GM12878 (cell line): ENCODE measurements around the gene C1orf185. TPM values are rescaled to one million over a fixed set of nuclear protein-coding genes. Genes with fewer than 3 reads are reported as not detected.

ENCODE experiments used
- ATAC-seq: fragments of 200-7000 bp; cut with Tn5 transposase; 3 replicates; pipeline ENCODE4 v1.9.1; 2020; ENCODE audit warnings: mild to moderate bottlenecking, moderate library complexity
- BruUV-seq: library from RNA; stranded (reverse); fragments of 400-500 nt; replicated peaks from 2 replicates; lab custom pipeline; 2021; lab: Mats Ljungman, UMichigan
- CTCF ChIA-PET: fragments of 300-600 bp; sonication (Branson Sonifier 250); formaldehyde crosslinking; extraction: SDS; loops from one replicate; lab custom pipeline; 2021; ENCODE audit warnings: inconsistent platforms; lab: Yijun Ruan, JAX
- POLR2A ChIA-PET: fragments of 350-600 bp; formaldehyde crosslinking; extraction: SDS; loops from one replicate; lab custom pipeline; 2021; ENCODE audit warnings: inconsistent platforms; lab: Charles Lee
- RAD21 ChIA-PET: fragments of 300-600 bp; sonication (Branson Sonifier 250); formaldehyde crosslinking; loops from one replicate; lab custom pipeline; 2023; ENCODE audit warnings: antibody characterized with exemption; ENCODE audit not compliant: unreplicated experiment; lab: Charles Lee
- SMC1A ChIA-PET: fragments of 300-600 bp; sonication (Branson Sonifier 250); formaldehyde crosslinking; loops from one replicate; lab custom pipeline; 2023; ENCODE audit not compliant: unreplicated experiment, uncharacterized antibody; lab: Charles Lee
- DNase-seq: peaks from one replicate; pipeline ENCODE4 v3.0.0-alpha.2; 2011; ENCODE audit warnings: low read depth, low spot score
- FAIRE-seq: peaks from 3 replicates; lab custom pipeline; 2011; peaks lifted over from hg19 to GRCh38; lab: Jason Lieb, UNC
- H2AFZ ChIP-seq: 2 replicates; pipeline ENCODE4 v1.6.0; 2011; ENCODE audit warnings: low read depth, low read length, control low read depth; ENCODE audit not compliant: control insufficient read depth
- H3K27ac ChIP-seq: 2 replicates; pipeline ENCODE4 v1.5.1; 2011; ENCODE audit warnings: control low read depth; ENCODE audit not compliant: control insufficient read depth, insufficient read depth
- H3K27me3 ChIP-seq, 2 experiments: replicated peaks in 1 of 2; 2 replicates each; pipeline versions ENCODE4 v1.6.0 to v1.6.1; 2011; ENCODE audit warnings: low read length in 1 of 2; ENCODE audit not compliant: control insufficient read depth in 2 of 2, insufficient read depth in 2 of 2
- H3K36me3 ChIP-seq, 2 experiments: 2 replicates each; pipeline ENCODE4 v1.5.1; 2011; ENCODE audit warnings: low read length in 1 of 2; ENCODE audit not compliant: control insufficient read depth in 2 of 2, insufficient read depth in 2 of 2
- H3K4me1 ChIP-seq: 2 replicates; pipeline ENCODE4 v1.6.1; 2011; ENCODE audit warnings: mild to moderate bottlenecking, low read length, moderate library complexity, mixed read lengths; ENCODE audit not compliant: control insufficient read depth, insufficient read depth
- H3K4me2 ChIP-seq: 2 replicates; pipeline ENCODE4 v1.6.0; 2011; ENCODE audit warnings: control low read depth; ENCODE audit not compliant: control insufficient read depth, insufficient read depth
- H3K4me3 ChIP-seq: fragments of 200-600 bp; sonication (generic); 2 replicates; pipeline ENCODE4 v1.5.1; 2016
- H3K79me2 ChIP-seq: 2 replicates; pipeline ENCODE4 v1.6.0; 2011; ENCODE audit warnings: low read length; ENCODE audit not compliant: control insufficient read depth, insufficient read depth
- H3K9ac ChIP-seq: 2 replicates; pipeline ENCODE4 v1.8.0; 2011; ENCODE audit warnings: low read length, control low read depth, mixed read lengths; ENCODE audit not compliant: control insufficient read depth, insufficient read depth
- H3K9me3 ChIP-seq: replicated peaks from 3 replicates; pipeline ENCODE4 v1.5.1; 2011; ENCODE audit warnings: mild to moderate bottlenecking, low read length; ENCODE audit not compliant: control insufficient read depth, insufficient read depth
- H4K20me1 ChIP-seq: 2 replicates; pipeline ENCODE4 v1.6.0; 2011; ENCODE audit not compliant: control insufficient read depth, insufficient read depth
- BCL11A ChIP-seq: IDR thresholded peaks from 2 replicates; pipeline ENCODE4 v1.6.1; 2011; ENCODE audit warnings: low read depth, low read length
- BCL3 ChIP-seq: IDR thresholded peaks from 2 replicates; pipeline ENCODE4 v1.6.1; 2011; ENCODE audit warnings: borderline replicate concordance, low read depth, mild to moderate bottlenecking, moderate library complexity, low read length; ENCODE audit not compliant: insufficient read depth, poor library complexity, severe bottlenecking
- CBX5 ChIP-seq: sonication (generic); IDR thresholded peaks from 2 replicates; pipeline ENCODE4 v1.6.1; 2016; ENCODE audit warnings: low read depth, moderate library complexity, mild to moderate bottlenecking, inconsistent platforms
- CREB1 ChIP-seq: IDR thresholded peaks from 2 replicates; pipeline ENCODE4 v1.6.1; 2012; ENCODE audit warnings: low read depth, mild to moderate bottlenecking, inconsistent platforms
- EED ChIP-seq: sonication (generic); IDR thresholded peaks from 2 replicates; pipeline ENCODE4 v1.6.1; 2016; ENCODE audit warnings: antibody characterized with exemption, low read depth
- EZH2 ChIP-seq: IDR thresholded peaks from 2 replicates; pipeline ENCODE4 v1.6.1; 2012; ENCODE audit warnings: low read depth, mild to moderate bottlenecking, control low read depth, inconsistent platforms, low read length, borderline replicate concordance; ENCODE audit not compliant: control insufficient read depth
- FOS ChIP-seq: IDR thresholded peaks from 3 replicates; pipeline ENCODE4 v1.6.1; 2011; ENCODE audit warnings: borderline replicate concordance; ENCODE audit not compliant: insufficient read length; ENCODE audit errors: extremely low read depth
- MXI1 ChIP-seq: fragments of 150-350 bp; IDR thresholded peaks from 2 replicates; pipeline ENCODE4 v1.6.1; 2011; ENCODE audit warnings: low read depth, mild to moderate bottlenecking, inconsistent platforms, low read length, improper control_type of control experiment
- MYB ChIP-seq: fragments of 150-350 bp; IDR thresholded peaks from 2 replicates; pipeline ENCODE4 v1.6.1; 2014; ENCODE audit warnings: mild to moderate bottlenecking, low read depth, low read length, borderline replicate concordance
- RELA ChIP-seq: fragments of 450-650 bp; IDR thresholded peaks from 2 replicates; pipeline ENCODE4 v1.8.0; 2014; ENCODE audit warnings: borderline replicate concordance; ENCODE audit not compliant: partially characterized antibody
- SMC3 ChIP-seq: IDR thresholded peaks from 2 replicates; pipeline ENCODE4 v1.6.1; 2011; ENCODE audit warnings: low read length, improper control_type of control experiment, borderline replicate concordance
- SREBF2 ChIP-seq: IDR thresholded peaks from 2 replicates; pipeline ENCODE4 v1.6.1; 2012; ENCODE audit warnings: mild to moderate bottlenecking, low read length
- SUZ12 ChIP-seq: fragments of 200-600 bp; sonication (generic); IDR thresholded peaks from one replicate; pipeline ENCODE4 v1.6.1; 2018; ENCODE audit warnings: antibody characterized with exemption, mild to moderate bottlenecking; ENCODE audit not compliant: unreplicated experiment
- ZNF207 ChIP-seq: fragments of 450-650 bp; IDR thresholded peaks from 2 replicates; pipeline ENCODE4 v1.6.1; 2014; ENCODE audit warnings: antibody characterized with exemption, mild to moderate bottlenecking, borderline replicate concordance
- WGBS: methylation state at CpG from one replicate; pipeline ENCODE4 v1.1.6; 2016; ENCODE audit warnings: low lambda C conversion rate; ENCODE audit not compliant: insufficient replicate concordance, insufficient coverage; ENCODE audit errors: missing lambda C conversion rate; 5-methylcytosine and 5-hydroxymethylcytosine counted together
- in situ Hi-C: fragments of 300-500 bp; cut with MboI; formaldehyde crosslinking; loops from 9 replicates; pipeline ENCODE4 v1.14.3; 2018; ENCODE audit warnings: mixed read lengths
- intact Hi-C: fragments of 100-400 bp; cut with micrococcal nuclease; formaldehyde crosslinking; loops from one replicate; pipeline ENCODE4 v1.14.2; 2022; ENCODE audit not compliant: unreplicated experiment
- polyA plus RNA-seq, 11 experiments: library from polyadenylated mRNA; depleted of rRNA in 4 of 11; unstranded in 6 of 11; stranded (reverse) in 5 of 11; fragments of >200 nt; fragmentation: Nextera tagmentation in 4 of 11; fragmentation: Illumina TruSeq in 1 of 11; extraction: Ambion mirVana in 4 of 11; extraction: Trizol in 1 of 11; gene quantifications; 1 replicate in 1 of 11; 2 replicates in 10 of 11; pipeline versions ENCODE4 v1.2.1 to v1.2.3, GENCODE V29; 2011 to 2016; ENCODE audit warnings: inconsistent platforms in 2 of 11, missing spikeins in 2 of 11, low read depth in 1 of 11
- total RNA-seq, 4 experiments: library from RNA; depleted of rRNA in 3 of 4; stranded (reverse); fragments of >200 nt in 3 of 4; fragmentation: Illumina TruSeq in 1 of 4; extraction: Trizol in 1 of 4; gene quantifications; 2 replicates each; pipeline versions ENCODE4 v1.2.1 to v1.2.3, GENCODE V29; 2013 to 2021

The C1orf185 gene
- total and polyA plus RNA-seq, 10 of the 15 experiments (the other 5 are each of a cell fraction or from before 2014, with no cell fraction given) = 0.40 TPM; not detected in 9

DNA sequence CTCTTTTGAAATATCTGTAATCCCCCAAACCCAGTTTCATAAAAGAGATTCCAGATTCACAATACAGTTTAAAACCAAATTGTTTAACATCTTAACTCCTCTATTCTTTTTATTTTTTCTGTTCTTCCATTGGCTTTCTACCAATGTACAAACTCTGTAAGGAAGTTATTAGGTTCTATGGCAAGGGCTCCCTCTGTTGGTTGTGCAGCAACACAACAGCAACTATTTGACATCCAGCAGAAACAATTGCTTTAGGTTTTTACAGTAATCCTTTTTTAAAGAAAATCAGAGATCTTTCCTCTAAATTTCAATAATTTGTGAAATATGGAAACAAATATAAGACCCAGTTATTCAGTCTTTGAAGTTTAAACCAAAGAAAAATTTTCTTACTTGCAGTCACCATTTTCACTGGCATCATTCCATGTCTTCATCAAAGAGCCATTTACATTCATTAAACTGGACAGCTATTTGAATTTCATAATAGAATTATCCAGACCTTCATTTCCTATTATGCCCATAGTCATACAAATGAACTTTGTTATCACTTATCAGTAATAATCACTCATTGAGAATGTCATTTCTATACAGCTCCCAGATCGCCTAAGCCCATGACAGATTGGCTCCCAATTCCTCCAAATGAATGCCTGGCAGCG is 87.5 kb downstream of the C1orf185 start (continued):
- no peak for TF ChIP-seq ZNF207
- no peak for TF ChIP-seq SUZ12
- TF ChIP-seq RELA = no peak
- TF ChIP-seq BCL11A = no peak
- peak; percentile 97 for TF ChIP-seq SMC3

DNA sequence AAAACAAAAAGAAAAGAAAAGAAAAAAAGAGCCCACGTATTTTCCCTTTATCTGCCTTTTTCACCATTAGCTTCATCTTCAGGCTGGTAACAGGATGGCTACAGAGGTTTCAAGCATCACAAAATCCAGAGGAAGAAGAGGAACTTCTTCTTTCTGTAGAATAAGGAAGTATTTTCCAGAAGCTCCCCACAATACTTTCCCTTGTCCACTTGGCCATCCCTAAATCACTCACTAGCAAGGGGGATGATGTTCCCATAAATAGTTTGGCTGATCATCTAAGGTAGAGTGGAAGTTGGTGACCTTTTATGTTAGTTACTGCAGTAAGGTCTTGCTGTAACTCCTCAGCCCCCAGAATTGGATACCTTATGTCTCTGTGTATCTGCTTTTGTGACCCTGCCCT is 88.9 kb downstream of the C1orf185 start:
- RAD21 ChIA-PET = interaction anchor here (1.1 to 6.6 kb wide), 9 partner anchors 25 to 416 kb away, joined by 3 to 68 read pairs (median 5); no protein-coding TSS in a partner anchor
- Histone ChIP-seq H4K20me1 (no peaks in the 10 kb centered on the region), H3K4me3 (no peak overlapping the region), H3K27ac (no peak overlapping the region), H3K9ac (no peak overlapping the region), H3K36me3 (no peaks in the 10 kb centered on the region), H3K4me2 (no peak overlapping the region), H3K79me2 (no peaks in the 10 kb centered on the region), H3K4me1 (no peaks in the 10 kb centered on the region), H2AFZ (no peak overlapping the region), H3K27me3 (no peaks in the 10 kb centered on the region), H3K9me3 (no peaks in the 10 kb centered on the region)
- no peak for FAIRE-seq
- CTCF ChIA-PET = interaction anchor here (0.8 to 7.7 kb wide), 26 partner anchors 13 to 823 kb away, joined by 3 to 220 read pairs (median 6); no protein-coding TSS in a partner anchor
- BruUV-seq = no TSS peak
- intact Hi-C loops (no loop called here), in situ Hi-C loops (loop anchor here (5.0 kb wide), 2 partner anchors 319 to 419 kb away; no protein-coding TSS in a partner anchor)
- POLR2A ChIA-PET = no interaction called here
- TF ChIP-seq BCL3 (no peak), EED (no peak), MYB (no peak), CREB1 (no peak), MXI1 (no peak), CBX5 (no peak), EZH2 (no peak), FOS (no peak), SREBF2 (no peak)
- SMC1A ChIA-PET = interaction anchor here (1.1 to 5.5 kb wide), 15 partner anchors 10 to 424 kb away, joined by 3 to 58 read pairs (median 4); no protein-coding TSS in a partner anchor
- whole genome bisulfite sequencing = 0% methylated on average over 1 of the region's 1 CpG
- no peak for ATAC-seq
- no peak for DNase-seq
